AG04450 (cell line): ENCODE measurements around the gene STEAP3. TPM values are rescaled to one million over a fixed set of nuclear protein-coding genes. Genes with fewer than 3 reads are reported as not detected.

Source experiments
- CTCF ChIA-PET: fragments of 300-600, 350-600 bp; formaldehyde crosslinking; extraction: SDS; loops from one replicate; lab custom pipeline; 2022; ENCODE audit warnings: antibody characterized with exemption, inconsistent platforms; lab: Charles Lee
- POLR2A ChIA-PET: fragments of 350-600 bp; formaldehyde crosslinking; extraction: SDS; loops from one replicate; lab custom pipeline; 2021; ENCODE audit warnings: antibody characterized with exemption, inconsistent platforms; lab: Yijun Ruan, JAX
- DNase-seq: peaks from one replicate; pipeline ENCODE4 v3.0.0-alpha.2; 2011; ENCODE audit warnings: low read depth, low spot score
- H3K27ac ChIP-seq: one replicate; pipeline ENCODE4 v1.5.1; 2012; ENCODE audit warnings: low read depth, low read length, control low read depth
- H3K27me3 ChIP-seq: one replicate; pipeline ENCODE4 v1.6.0; 2012; ENCODE audit warnings: low read length; ENCODE audit not compliant: control insufficient read depth, insufficient read depth
- H3K4me3 ChIP-seq: 2 replicates; pipeline ENCODE4 v1.5.1; 2011; ENCODE audit warnings: mild to moderate bottlenecking, low read depth, low read length, control low read depth
- H3K9me3 ChIP-seq: 2 replicates; pipeline ENCODE4 v1.5.1; 2012; ENCODE audit warnings: low read length; ENCODE audit not compliant: control insufficient read depth, insufficient read depth
- CTCF ChIP-seq: IDR thresholded peaks from 2 replicates; pipeline ENCODE4 v1.5.1; 2011; ENCODE audit warnings: low read depth, low read length, control low read depth, inconsistent platforms
- polyA plus RNA-seq: library from polyadenylated mRNA; depleted of rRNA; stranded (reverse); fragments of >200 nt; gene quantifications from 2 replicates; pipeline ENCODE4 v1.2.3, GENCODE V29; 2011

STEAP3 gene
- polyA plus RNA-seq, 1 experiment: 34.3 TPM

- ChIA-PET POLR2A (no interaction called here), CTCF (interaction anchor here (1.2 kb wide), 1 partner anchor 13 kb away, joined by 3 read pairs; no protein-coding TSS in a partner anchor)
- Histone ChIP-seq H3K27ac (no peak overlapping the region), H3K9me3 (no peaks in the 10 kb centered on the region), H3K4me3 (no peak overlapping the region), H3K27me3 (peaks cover 4% of the 10 kb centered on the region)
- no peak for TF ChIP-seq CTCF
- no peak for DNase-seq
These were observed 30.7 kb upstream of the STEAP3 start for GRCh38 chr2:119192893-119193292.

- Histone ChIP-seq H3K27ac (no peak overlapping the region), H3K4me3 (no peak overlapping the region), H3K9me3 (no peaks in the 10 kb centered on the region; the same call in 1 of the 2 replicates), H3K27me3 (peaks cover 4% of the 10 kb centered on the region)
- no peak for TF ChIP-seq CTCF
- POLR2A ChIA-PET: no interaction called here
- DNase-seq: no peak
- CTCF ChIA-PET: no interaction called here
These were observed 28.6 kb upstream of the STEAP3 start for GRCh38 chr2:119195001-119195400.

- H3K27ac ChIP-seq: no peak overlapping the region
- H3K9me3 ChIP-seq: no peaks in the 10 kb centered on the region; the same call in 1 of the 2 replicates
- ChIA-PET CTCF (interaction anchor here (1.0 kb wide), 1 partner anchor 95 kb away, joined by 3 read pairs; no protein-coding TSS in a partner anchor), POLR2A (no interaction called here)
- no peak overlapping the region for H3K4me3 ChIP-seq
- peaks cover 4% of the 10 kb centered on the region for H3K27me3 ChIP-seq
- no peak for DNase-seq
- TF ChIP-seq CTCF: no peak
These were observed 27.7 kb upstream of the STEAP3 start for GRCh38 chr2:119195887-119196286.

GRCh38 chr2:119196301-119197125 is 27.1 kb upstream of the STEAP3 start:
- H3K9me3 ChIP-seq: no peaks in the 10 kb centered on the region; the same call in 1 of the 2 replicates
- peaks cover 4% of the 10 kb centered on the region for H3K27me3 ChIP-seq
- no peak for TF ChIP-seq CTCF
- H3K4me3 ChIP-seq: no peak overlapping the region
- POLR2A ChIA-PET: no interaction called here
- DNase-seq: no peak
- peak overlapping the region; percentile 11 for H3K27ac ChIP-seq
- CTCF ChIA-PET: interaction anchor here (1.0 kb wide), 1 partner anchor 94 kb away, joined by 3 read pairs; no protein-coding TSS in a partner anchor

GRCh38 chr2:119197126-119197405 is 26.6 kb upstream of the STEAP3 start:
- no peak for DNase-seq
- no peak for TF ChIP-seq CTCF
- no peaks in the 10 kb centered on the region; the same call in 1 of the 2 replicates for H3K9me3 ChIP-seq
- no peak overlapping the region for H3K4me3 ChIP-seq
- peaks cover 6% of the 10 kb centered on the region for H3K27me3 ChIP-seq
- ChIA-PET CTCF (interaction anchor here (0.6 kb wide), 1 partner anchor 40 kb away, joined by 4 read pairs; no protein-coding TSS in a partner anchor), POLR2A (no interaction called here)
- no peak overlapping the region for H3K27ac ChIP-seq
